Transverse colon (tissue), 4 donors: ENCODE results near the gene EMC9. TPM values are rescaled to one million over a fixed set of nuclear protein-coding genes. Genes with fewer than 3 reads are reported as not detected.

Source experiments
- DNase-seq: peaks from one replicate; pipeline ENCODE4 v3.0.0-alpha.2; 2019
- H3K27ac ChIP-seq, 4 donors: fragments of 200-600 bp; sonication (generic); 2 replicates each; pipeline ENCODE4 v1.5.1; 2016 to 2018; ENCODE audit warnings: inconsistent platforms in 4 of 4
- H3K27me3 ChIP-seq: fragments of 200-600 bp; sonication (generic); 2 replicates; pipeline ENCODE4 v1.5.1; 2017; ENCODE audit warnings: inconsistent platforms
- H3K36me3 ChIP-seq, 4 donors: fragments of 200-600 bp; sonication (generic); 2 replicates each; pipeline ENCODE4 v1.5.1; 2017 to 2019; ENCODE audit warnings: inconsistent platforms in 4 of 4
- H3K4me1 ChIP-seq, 4 donors: fragments of 200-600 bp; sonication (generic); 2 replicates each; pipeline ENCODE4 v1.5.1; 2017 to 2020; ENCODE audit warnings: inconsistent platforms in 4 of 4
- H3K4me3 ChIP-seq, 4 donors: fragments of 200-600 bp; sonication (generic); 1 replicate in 1 of 4; 2 replicates in 3 of 4; pipeline versions ENCODE4 v1.5.1 to v1.6.1; 2017 to 2019; ENCODE audit warnings: inconsistent platforms in 4 of 4
- H3K9me3 ChIP-seq, 2 donors: fragments of 200-600 bp; sonication (generic); 2 replicates each; pipeline ENCODE4 v1.5.1; 2017 to 2019; ENCODE audit warnings: inconsistent platforms in 2 of 2
- EP300 ChIP-seq: sonication (generic); formaldehyde crosslinking; IDR thresholded peaks from one replicate; pipeline ENCODE4 v1.6.1; 2017; ENCODE audit warnings: antibody characterized with exemption, low read depth
- POLR2A ChIP-seq: fragments of 450-650 bp; IDR thresholded peaks from one replicate; pipeline ENCODE4 v1.6.1; 2016; ENCODE audit warnings: antibody characterized with exemption, mild to moderate bottlenecking, moderate library complexity
- POLR2AphosphoS5 ChIP-seq, 3 donors: sonication (generic); formaldehyde crosslinking; IDR thresholded peaks; one replicate each; pipeline ENCODE4 v1.6.1; 2016; ENCODE audit warnings: antibody characterized with exemption in 3 of 3
- WGBS, 2 donors: methylation state at CpG; one replicate each; pipeline ENCODE4 v1.1.5; 2018; ENCODE audit warnings: low coverage in 1 of 2; 5-methylcytosine and 5-hydroxymethylcytosine counted together
- in situ Hi-C, 4 donors: fragments of 200-750 bp; cut with MboI; loops; one replicate each; pipeline versions ENCODE4 v1.15.0 to v1.15.1; 2017; ENCODE audit warnings: low sequenced_read_pairs in 3 of 4, low pct_ligation_motif_present in 1 of 4, low pct_unique_long_range_greater_than_20kb in 1 of 4
- intact Hi-C: fragments of 100-400 bp; cut with DNase I; formaldehyde crosslinking; loops from one replicate; pipeline ENCODE4 v1.15.1; 2023; ENCODE audit warnings: low total_unique reads
- total RNA-seq, 4 donors: library from RNA; depleted of rRNA; stranded (reverse); fragments of >200 nt; gene quantifications; one replicate each; pipeline ENCODE4 v1.1.0, GENCODE V29; 2016
- TF ChIP-seq, protein P1 (sequence below), 5 experiments: fragments of 200-600 bp in 3 of 5; fragments of 450-650 bp in 2 of 5; sonication (generic) in 3 of 5; IDR thresholded peaks; 1 replicate in 2 of 5; 2 replicates in 3 of 5; pipeline ENCODE4 v1.5.1; 2016 to 2017; ENCODE audit warnings: antibody characterized with exemption in 5 of 5, inconsistent platforms in 3 of 5, mild to moderate bottlenecking in 2 of 5, moderate library complexity in 1 of 5

The EMC9 gene
- total RNA-seq, 4 donors from 2014 or later: 2.2 to 15.4 (median 12.3) TPM; not detected in 1

GRCh38 chr14:24146453-24146977, 5.1 kb upstream of the EMC9 start, which contains the start of gene PSME2:
Gene PSME2, minus strand, starts transcription at chr14:24146610. Its CDS starts 29 bp downstream, at chr14:24146581.
- 0% methylated on average over 25 of the region's 25 CpGs; no CpG with 5 or more reads in 1 of the 2 donors for WGBS, 2 donors
- peak; percentile 67 to 86 (median 78) for TF ChIP-seq POLR2AphosphoS5 (IDR thresholded peaks at IDR 0.05)
- TF ChIP-seq, protein P1, sequence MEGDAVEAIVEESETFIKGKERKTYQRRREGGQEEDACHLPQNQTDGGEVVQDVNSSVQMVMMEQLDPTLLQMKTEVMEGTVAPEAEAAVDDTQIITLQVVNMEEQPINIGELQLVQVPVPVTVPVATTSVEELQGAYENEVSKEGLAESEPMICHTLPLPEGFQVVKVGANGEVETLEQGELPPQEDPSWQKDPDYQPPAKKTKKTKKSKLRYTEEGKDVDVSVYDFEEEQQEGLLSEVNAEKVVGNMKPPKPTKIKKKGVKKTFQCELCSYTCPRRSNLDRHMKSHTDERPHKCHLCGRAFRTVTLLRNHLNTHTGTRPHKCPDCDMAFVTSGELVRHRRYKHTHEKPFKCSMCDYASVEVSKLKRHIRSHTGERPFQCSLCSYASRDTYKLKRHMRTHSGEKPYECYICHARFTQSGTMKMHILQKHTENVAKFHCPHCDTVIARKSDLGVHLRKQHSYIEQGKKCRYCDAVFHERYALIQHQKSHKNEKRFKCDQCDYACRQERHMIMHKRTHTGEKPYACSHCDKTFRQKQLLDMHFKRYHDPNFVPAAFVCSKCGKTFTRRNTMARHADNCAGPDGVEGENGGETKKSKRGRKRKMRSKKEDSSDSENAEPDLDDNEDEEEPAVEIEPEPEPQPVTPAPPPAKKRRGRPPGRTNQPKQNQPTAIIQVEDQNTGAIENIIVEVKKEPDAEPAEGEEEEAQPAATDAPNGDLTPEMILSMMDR (IDR thresholded peaks at IDR 0.05): no peak

DNA sequence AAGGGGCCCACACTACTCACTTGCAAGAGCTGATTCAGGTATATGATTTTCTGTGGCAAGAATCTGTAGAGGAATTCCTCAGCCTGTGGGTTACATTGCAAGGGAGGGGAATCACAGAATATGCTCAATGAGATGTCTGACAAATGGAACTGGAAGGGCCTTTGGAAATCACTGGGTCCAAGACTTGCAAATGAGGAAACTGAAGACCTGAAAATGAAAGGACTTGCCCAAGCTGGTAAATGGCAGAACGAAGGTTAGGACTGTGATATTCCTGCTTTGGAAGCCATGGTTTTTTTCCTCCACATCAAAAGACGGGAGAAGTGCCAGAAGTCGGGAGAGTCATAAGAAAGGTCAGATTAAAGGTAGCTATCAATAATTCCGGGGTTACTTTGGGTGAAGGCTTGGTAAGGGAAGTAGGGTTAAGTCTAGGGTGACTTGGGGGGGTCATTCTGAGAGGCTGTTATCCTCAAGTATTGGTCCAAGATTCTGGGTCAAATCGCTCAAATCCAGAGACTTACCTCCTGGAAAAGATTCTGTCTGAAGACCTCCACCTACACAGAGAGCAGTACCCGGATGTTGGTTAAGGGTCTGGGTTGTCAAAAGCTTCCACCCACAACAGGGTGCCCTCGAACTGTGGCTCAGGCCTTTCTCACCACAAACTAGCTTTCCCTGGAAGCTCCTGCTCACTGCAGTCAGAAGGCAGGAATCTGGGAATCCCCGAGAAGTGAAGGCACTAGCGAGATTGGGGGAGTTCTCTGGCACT, 4.5 kb upstream of the EMC9 start:
- in situ Hi-C loops: no loop called here
- DNase-seq: no peak
- Histone ChIP-seq H3K9me3 (no peaks in the 10 kb centered on the region), H3K27me3 (no peaks in the 10 kb centered on the region), H3K4me1 (peaks cover 16 to 54% (median 34%) of the 10 kb centered on the region in 4 donors), H3K36me3 (peaks cover 0 to 9% (median 2%) of the 10 kb centered on the region in 4 donors), H3K27ac (peak overlapping the region; percentile 94 to 99 (median 97)), H3K4me3 (peak overlapping the region; percentile 71 to 98 (median 80))
- WGBS, 2 donors: 1 to 27% methylated on average over 4 to 9 of the region's 9 CpGs
- intact Hi-C loops: no loop called here
- TF ChIP-seq POLR2AphosphoS5 (IDR thresholded peaks at IDR 0.05) (no peak), POLR2A (no peak), EP300 (no peak)
- TF ChIP-seq, protein P1 (IDR thresholded peaks at IDR 0.05): no peak

More at GRCh38 chr14:24146453-24146977, 5.1 kb upstream of the EMC9 start, which contains the start of gene PSME2:
- H3K9me3 ChIP-seq: no peaks in the 10 kb centered on the region
- H3K27ac ChIP-seq: peak within 1 kb of the TSS; percentile 94 to 99 (median 97)
- peaks cover 16 to 54% (median 33%) of the 10 kb centered on the region in 4 donors for H3K4me1 ChIP-seq
- intact Hi-C loops (no loop called here), in situ Hi-C loops (no loop called here)
- peaks cover 0 to 16% (median 3%) of the 10 kb centered on the region in 4 donors for H3K36me3 ChIP-seq
- DNase-seq: peak; percentile 97
- peak within 1 kb of the TSS; percentile 73 to 98 (median 86) for H3K4me3 ChIP-seq
- H3K27me3 ChIP-seq: no peaks in the 10 kb centered on the region

DNA sequence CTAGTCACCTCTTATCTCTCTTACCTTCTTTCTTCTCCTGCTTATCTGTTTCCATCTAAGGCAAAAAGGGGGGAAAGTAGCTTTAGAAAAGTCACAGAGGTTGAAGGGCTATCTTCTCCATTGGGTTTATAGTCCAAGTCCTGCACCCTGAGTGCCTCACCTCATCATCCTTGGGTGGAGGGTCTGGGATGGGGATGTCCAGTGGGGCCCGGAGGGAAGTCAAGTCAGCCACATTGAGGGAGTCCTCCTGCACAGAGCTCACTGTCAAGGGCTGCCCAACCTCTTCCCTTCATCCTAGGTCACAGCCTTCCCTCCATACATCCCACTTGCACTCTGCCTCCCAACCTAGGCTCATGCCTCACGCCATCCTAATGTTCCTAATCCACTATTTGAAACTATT, 3.8 kb upstream of the EMC9 start:
- 71 to 91% methylated on average over 2 of the region's 2 CpGs for WGBS, 2 donors
- Histone ChIP-seq H3K4me3 (peak overlapping the region in 1 of 4 donors; percentile 73), H3K4me1 (peaks cover 16 to 59% (median 39%) of the 10 kb centered on the region in 4 donors), H3K36me3 (peaks cover 0 to 4% (median 2%) of the 10 kb centered on the region in 4 donors), H3K9me3 (no peaks in the 10 kb centered on the region), H3K27me3 (no peaks in the 10 kb centered on the region), H3K27ac (peak overlapping the region; percentile 94 to 99 (median 97))
- intact Hi-C loops: no loop called here
- TF ChIP-seq POLR2AphosphoS5 (IDR thresholded peaks at IDR 0.05): no peak
- no peak for TF ChIP-seq POLR2A
- TF ChIP-seq, protein P1 (IDR thresholded peaks at IDR 0.05): no peak
- no peak for DNase-seq
- in situ Hi-C loops: no loop called here

GRCh38 chr14:24144451-24144850, 3.1 kb upstream of the EMC9 start:
- no peak for TF ChIP-seq EP300
- TF ChIP-seq, protein P1 (IDR thresholded peaks at IDR 0.05): no peak
- TF ChIP-seq POLR2AphosphoS5 (IDR thresholded peaks at IDR 0.05): no peak
- TF ChIP-seq POLR2A: no peak
- Histone ChIP-seq H3K27me3 (no peaks in the 10 kb centered on the region), H3K36me3 (peaks cover 0 to 4% (median 1%) of the 10 kb centered on the region in 4 donors), H3K4me3 (no peak overlapping the region), H3K4me1 (peaks cover 23 to 67% (median 46%) of the 10 kb centered on the region in 4 donors), H3K9me3 (no peaks in the 10 kb centered on the region), H3K27ac (peak overlapping the region in 1 of 4 donors; percentile 99)
- WGBS, 2 donors: 83 to 97% methylated on average over 1 of the region's 1 CpG
- no peak for DNase-seq
- intact Hi-C loops (no loop called here), in situ Hi-C loops (no loop called here)
